Thyroid gland (tissue), 4 donors: ENCODE results near the gene ASIC4. TPM values are rescaled to one million over a fixed set of nuclear protein-coding genes. Genes with fewer than 3 reads are reported as not detected.
A peak's percentile ranks its signal among the peaks of the same experiment; 100 is the strongest.

Source experiments
- DNase-seq, 2 donors: peaks; one replicate each; pipeline ENCODE4 v3.0.0-alpha.2; 2019
- H3K27ac ChIP-seq, 3 donors: fragments of 200-600 bp; sonication (generic); 1 replicate in 2 of 3; 2 replicates in 1 of 3; pipeline ENCODE4 v1.5.1; 2016 to 2019; ENCODE audit warnings: mild to moderate bottlenecking in 1 of 3, moderate library complexity in 1 of 3
- H3K27me3 ChIP-seq: fragments of 200-600 bp; sonication (generic); one replicate; pipeline ENCODE4 v1.5.1; 2019
- H3K36me3 ChIP-seq, 2 donors: fragments of 200-600 bp; sonication (generic); one replicate each; pipeline ENCODE4 v1.5.1; 2016 to 2019
- H3K4me1 ChIP-seq, 2 donors: fragments of 200-600 bp; sonication (generic); one replicate each; pipeline ENCODE4 v1.5.1; 2017 to 2019
- H3K4me3 ChIP-seq, 3 donors: fragments of 200-600 bp; sonication (generic); replicated peaks in 1 of 3; 1 replicate in 2 of 3; 2 replicates in 1 of 3; pipeline ENCODE4 v1.5.1; 2016; ENCODE audit warnings: mild to moderate bottlenecking in 1 of 3
- H3K9me3 ChIP-seq: fragments of 200-600 bp; sonication (generic); one replicate; pipeline ENCODE4 v1.5.1; 2017
- POLR2A ChIP-seq, 2 donors: fragments of 450-650 bp; IDR thresholded peaks; one replicate each; pipeline ENCODE4 v1.6.1; 2017; ENCODE audit warnings: antibody characterized with exemption in 2 of 2, mild to moderate bottlenecking in 2 of 2, moderate library complexity in 1 of 2
- WGBS, 2 donors: methylation state at CpG; one replicate each; pipeline ENCODE4 v1.1.5; 2017; 5-methylcytosine and 5-hydroxymethylcytosine counted together
- intact Hi-C: fragments of 100-400 bp; cut with DNase I; formaldehyde crosslinking; loops from one replicate; pipeline ENCODE4 v1.15.1; 2023
- total RNA-seq, 4 donors: library from RNA; depleted of rRNA; stranded (reverse); fragments of >200 nt; gene quantifications; one replicate each; pipeline ENCODE4 v1.2.3, GENCODE V29; 2016
- TF ChIP-seq, protein P1 (sequence below), 6 experiments: fragments of 200-600 bp in 3 of 6; fragments of 450-650 bp in 3 of 6; sonication (generic) in 3 of 6; IDR thresholded peaks; one replicate each; pipeline ENCODE4 v1.5.1; 2016 to 2019; ENCODE audit warnings: antibody characterized with exemption in 6 of 6, mild to moderate bottlenecking in 2 of 6, inconsistent platforms in 1 of 6, moderate library complexity in 1 of 6

The ASIC4 gene
- total RNA-seq, 4 donors from 2014 or later, result not detected

DNA sequence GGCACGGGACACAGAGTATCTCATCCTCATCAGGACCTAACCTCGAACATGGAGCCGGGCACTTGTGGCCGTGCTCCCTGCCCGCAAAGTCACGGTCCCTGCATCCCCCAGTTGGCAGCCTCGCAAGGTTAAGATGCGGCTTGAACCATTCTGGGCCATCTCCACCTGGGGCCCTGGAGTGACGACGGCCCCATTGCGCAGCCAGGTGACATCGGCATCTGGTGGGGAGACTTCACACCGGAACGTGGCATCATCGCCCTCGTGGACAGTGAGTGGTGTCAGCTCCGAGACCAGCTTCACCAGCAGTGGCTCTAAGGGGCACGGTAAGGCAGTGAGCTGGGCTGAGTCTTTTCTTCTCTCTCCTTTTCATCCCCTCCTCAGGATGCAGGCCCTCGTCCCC is 42.1 kb downstream of the ASIC4 start:
- H3K27ac ChIP-seq, result no peak overlapping the region
- H3K4me1 ChIP-seq, result peaks cover 13 to 23% of the 10 kb centered on the region in 2 donors
- 84 to 88% methylated on average over 7 to 13 of the region's 19 CpGs for WGBS, 2 donors
- H3K4me3 ChIP-seq, result no peak overlapping the region
- no peaks in the 10 kb centered on the region for H3K9me3 ChIP-seq
- TF ChIP-seq POLR2A (IDR thresholded peaks at IDR 0.05), result no peak
- TF ChIP-seq, protein P1, sequence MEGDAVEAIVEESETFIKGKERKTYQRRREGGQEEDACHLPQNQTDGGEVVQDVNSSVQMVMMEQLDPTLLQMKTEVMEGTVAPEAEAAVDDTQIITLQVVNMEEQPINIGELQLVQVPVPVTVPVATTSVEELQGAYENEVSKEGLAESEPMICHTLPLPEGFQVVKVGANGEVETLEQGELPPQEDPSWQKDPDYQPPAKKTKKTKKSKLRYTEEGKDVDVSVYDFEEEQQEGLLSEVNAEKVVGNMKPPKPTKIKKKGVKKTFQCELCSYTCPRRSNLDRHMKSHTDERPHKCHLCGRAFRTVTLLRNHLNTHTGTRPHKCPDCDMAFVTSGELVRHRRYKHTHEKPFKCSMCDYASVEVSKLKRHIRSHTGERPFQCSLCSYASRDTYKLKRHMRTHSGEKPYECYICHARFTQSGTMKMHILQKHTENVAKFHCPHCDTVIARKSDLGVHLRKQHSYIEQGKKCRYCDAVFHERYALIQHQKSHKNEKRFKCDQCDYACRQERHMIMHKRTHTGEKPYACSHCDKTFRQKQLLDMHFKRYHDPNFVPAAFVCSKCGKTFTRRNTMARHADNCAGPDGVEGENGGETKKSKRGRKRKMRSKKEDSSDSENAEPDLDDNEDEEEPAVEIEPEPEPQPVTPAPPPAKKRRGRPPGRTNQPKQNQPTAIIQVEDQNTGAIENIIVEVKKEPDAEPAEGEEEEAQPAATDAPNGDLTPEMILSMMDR (IDR thresholded peaks at IDR 0.05), result no peak
- no peaks in the 10 kb centered on the region for H3K36me3 ChIP-seq
- no peaks in the 10 kb centered on the region for H3K27me3 ChIP-seq
- intact Hi-C loops, result no loop called here
- no peak for DNase-seq

DNA sequence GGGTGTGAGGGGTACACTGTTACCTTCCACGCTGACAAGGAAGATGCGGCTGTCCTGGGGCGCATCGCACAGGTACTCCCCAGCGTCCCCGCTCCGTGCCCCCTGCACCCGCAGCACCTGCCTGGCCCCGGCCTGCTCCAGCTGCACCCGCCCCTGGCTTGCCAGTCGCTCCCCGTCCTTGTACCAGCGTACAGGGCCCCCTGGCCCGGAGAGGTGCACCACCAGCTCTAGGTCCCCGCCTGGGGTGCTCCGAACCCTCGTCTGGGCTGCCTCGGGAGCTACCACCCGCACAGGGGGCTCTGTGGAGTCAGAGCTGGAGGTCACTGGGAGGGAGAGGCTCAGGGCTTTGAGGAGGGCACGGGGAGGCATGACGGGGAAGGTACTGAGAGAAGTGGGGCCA is 43.0 kb downstream of the ASIC4 start:
- no peak for TF ChIP-seq POLR2A (IDR thresholded peaks at IDR 0.05)

GRCh38 chr2:219557791-219558785 is 43.8 kb downstream of the ASIC4 start:
- H3K4me3 ChIP-seq, result no peak overlapping the region
- WGBS, 2 donors, result 93 to 100% methylated on average over 1 to 10 of the region's 25 CpGs
- no peak for DNase-seq
- H3K27me3 ChIP-seq, result no peaks in the 10 kb centered on the region
- H3K27ac ChIP-seq, result no peak overlapping the region
- TF ChIP-seq, protein P1 (IDR thresholded peaks at IDR 0.05), result no peak
- no peak for TF ChIP-seq POLR2A (IDR thresholded peaks at IDR 0.05)
- H3K9me3 ChIP-seq, result no peaks in the 10 kb centered on the region
- intact Hi-C loops, result no loop called here
- H3K4me1 ChIP-seq, result peaks cover 2 to 10% of the 10 kb centered on the region in 2 donors
- H3K36me3 ChIP-seq, result peaks cover 0 to 3% of the 10 kb centered on the region in 2 donors

More for the DNA sequence above, 43.0 kb downstream of the ASIC4 start:
- intact Hi-C loops, result no loop called here
- no peaks in the 10 kb centered on the region for H3K9me3 ChIP-seq
- DNase-seq, result no peak
- H3K36me3 ChIP-seq, result no peaks in the 10 kb centered on the region
- no peaks in the 10 kb centered on the region for H3K27me3 ChIP-seq
- no peak overlapping the region for H3K4me3 ChIP-seq
- 90 to 91% methylated on average over 11 to 21 of the region's 21 CpGs for WGBS, 2 donors
- peaks cover 7 to 14% of the 10 kb centered on the region in 2 donors for H3K4me1 ChIP-seq
- no peak overlapping the region for H3K27ac ChIP-seq

DNA sequence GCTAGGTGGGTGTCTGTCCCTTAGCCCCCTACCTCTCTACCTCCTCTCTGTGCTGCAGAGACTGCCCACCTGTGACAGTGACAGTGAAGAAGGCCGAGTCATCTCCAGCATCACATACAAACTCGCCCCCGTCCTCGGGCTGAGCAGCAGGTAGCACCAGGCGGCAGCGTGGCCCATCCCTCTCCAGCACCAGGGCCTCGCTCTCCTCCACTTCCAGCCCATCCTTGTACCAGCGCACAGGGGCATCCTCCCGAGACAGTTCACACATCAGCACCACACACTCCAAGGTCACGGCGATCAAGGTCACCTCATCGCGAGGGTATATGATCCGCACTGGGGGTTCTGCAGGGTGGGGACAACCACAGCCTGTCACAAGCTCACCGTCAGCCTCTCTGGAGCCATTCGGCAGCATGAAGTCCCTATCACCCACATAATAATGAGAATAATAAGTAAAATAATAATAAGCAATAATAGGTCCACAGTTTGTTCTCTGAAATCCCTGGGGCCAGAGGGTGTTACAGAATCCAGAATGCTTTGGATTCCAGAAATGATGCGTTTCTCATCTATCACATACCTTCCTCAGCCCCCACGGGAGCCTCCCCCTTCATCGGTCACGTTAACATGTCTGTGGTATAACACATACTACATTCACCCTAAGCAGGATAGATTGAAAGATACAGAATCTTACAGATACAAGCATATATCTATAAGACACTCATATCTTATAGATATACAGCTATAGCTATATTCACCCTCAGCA is 45.1 kb downstream of the ASIC4 start:
- TF ChIP-seq, protein P1 (IDR thresholded peaks at IDR 0.05), result no peak
- TF ChIP-seq POLR2A (IDR thresholded peaks at IDR 0.05), result no peak
- WGBS, 2 donors, result 89 to 94% methylated on average over 20 of the region's 20 CpGs
- Histone ChIP-seq H3K4me3 (no peak overlapping the region), H3K36me3 (peaks cover 0 to 8% of the 10 kb centered on the region in 2 donors), H3K4me1 (peaks cover 0 to 6% of the 10 kb centered on the region in 2 donors), H3K9me3 (no peaks in the 10 kb centered on the region), H3K27me3 (no peaks in the 10 kb centered on the region), H3K27ac (no peak overlapping the region)
- no peak for DNase-seq
- intact Hi-C loops, result no loop called here

DNA sequence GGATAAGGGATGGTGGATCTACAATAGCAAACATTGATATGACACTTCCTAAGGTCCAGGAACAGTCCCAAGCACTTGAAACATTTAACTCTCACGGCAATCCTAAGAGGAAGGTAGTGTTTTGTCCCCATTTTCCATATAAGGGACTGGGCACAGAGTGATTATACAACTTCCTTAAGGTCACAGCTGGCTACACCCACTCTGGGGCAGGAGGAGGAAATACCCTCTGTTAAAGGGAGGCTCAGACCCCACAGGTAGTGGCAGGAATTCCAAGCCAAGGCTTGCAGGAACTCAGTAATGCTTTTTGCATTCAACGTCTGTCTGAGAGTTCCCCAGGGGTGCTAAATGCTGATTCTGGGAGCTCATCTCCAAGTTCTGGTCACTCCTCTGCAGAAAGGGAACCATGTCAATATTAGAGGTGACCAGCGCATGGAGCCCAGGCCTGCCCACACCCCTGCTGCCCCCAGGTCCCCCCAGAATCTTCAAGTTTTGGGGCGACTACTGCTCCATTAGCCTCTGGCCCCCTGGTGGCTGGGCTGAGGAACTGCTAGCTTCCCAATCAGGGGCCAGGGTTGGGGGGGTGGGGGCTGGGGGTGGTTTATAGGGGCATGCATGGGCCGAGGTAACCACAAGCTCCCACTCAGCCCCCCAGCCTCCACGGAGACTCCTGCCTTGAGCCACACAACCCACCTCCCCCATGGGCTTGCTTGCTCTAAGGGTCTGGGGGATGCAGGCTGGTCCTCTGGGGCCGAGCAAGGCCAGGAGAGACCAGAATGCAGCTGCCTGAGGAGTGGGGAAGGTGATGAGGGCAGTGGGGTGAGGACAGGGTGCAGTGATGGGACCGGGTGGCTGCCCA is 46.0 kb downstream of the ASIC4 start:
- no peak for DNase-seq
- TF ChIP-seq, protein P1 (IDR thresholded peaks at IDR 0.05), result peak; percentile 4 to 93 (median 50)
- TF ChIP-seq POLR2A (IDR thresholded peaks at IDR 0.05), result no peak
- H3K9me3 ChIP-seq, result no peaks in the 10 kb centered on the region
- H3K27ac ChIP-seq, result no peak overlapping the region
- WGBS, 2 donors, result 38 to 44% methylated on average over 5 to 6 of the region's 8 CpGs
- intact Hi-C loops, result no loop called here
- H3K4me1 ChIP-seq, result peaks cover 0 to 6% of the 10 kb centered on the region in 2 donors
- H3K4me3 ChIP-seq, result no peak overlapping the region
- H3K36me3 ChIP-seq, result peaks cover 0 to 8% of the 10 kb centered on the region in 2 donors
- H3K27me3 ChIP-seq, result no peaks in the 10 kb centered on the region
